GM10847 (cell line): Measurements from ENCODE around the gene TRANK1.

Experiments
- POLR2A ChIP-seq: IDR thresholded peaks from 2 replicates; pipeline ENCODE4 v1.6.1; 2011; ENCODE audit not compliant: insufficient read length; ENCODE audit errors: extremely low read depth

TRANK1 gene

DNA sequence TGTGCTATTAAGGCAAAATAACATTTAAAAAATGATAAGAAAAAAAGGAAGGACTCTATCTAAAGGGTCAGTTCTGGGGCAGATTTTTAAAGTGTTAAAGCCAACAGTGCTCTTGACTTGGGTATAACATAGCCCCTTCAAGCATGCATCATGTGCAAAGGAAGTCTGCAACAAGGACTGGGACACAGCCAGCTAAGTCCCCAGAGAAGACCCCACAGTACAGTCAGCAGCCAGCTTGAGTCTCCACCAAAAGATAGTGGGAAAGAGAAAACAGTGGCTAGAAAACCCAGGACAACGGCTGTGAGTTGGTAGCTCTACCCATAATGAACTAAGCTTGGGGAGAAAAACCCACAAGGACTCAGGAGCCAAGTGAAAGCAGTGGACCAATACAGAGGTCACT, 94.1 kb downstream of the TRANK1 start:
- TF ChIP-seq POLR2A: no peak

- TF ChIP-seq POLR2A: no peak
These were observed 98.4 kb downstream of the TRANK1 start for GRCh38 chr3:36846406-36846805.

DNA sequence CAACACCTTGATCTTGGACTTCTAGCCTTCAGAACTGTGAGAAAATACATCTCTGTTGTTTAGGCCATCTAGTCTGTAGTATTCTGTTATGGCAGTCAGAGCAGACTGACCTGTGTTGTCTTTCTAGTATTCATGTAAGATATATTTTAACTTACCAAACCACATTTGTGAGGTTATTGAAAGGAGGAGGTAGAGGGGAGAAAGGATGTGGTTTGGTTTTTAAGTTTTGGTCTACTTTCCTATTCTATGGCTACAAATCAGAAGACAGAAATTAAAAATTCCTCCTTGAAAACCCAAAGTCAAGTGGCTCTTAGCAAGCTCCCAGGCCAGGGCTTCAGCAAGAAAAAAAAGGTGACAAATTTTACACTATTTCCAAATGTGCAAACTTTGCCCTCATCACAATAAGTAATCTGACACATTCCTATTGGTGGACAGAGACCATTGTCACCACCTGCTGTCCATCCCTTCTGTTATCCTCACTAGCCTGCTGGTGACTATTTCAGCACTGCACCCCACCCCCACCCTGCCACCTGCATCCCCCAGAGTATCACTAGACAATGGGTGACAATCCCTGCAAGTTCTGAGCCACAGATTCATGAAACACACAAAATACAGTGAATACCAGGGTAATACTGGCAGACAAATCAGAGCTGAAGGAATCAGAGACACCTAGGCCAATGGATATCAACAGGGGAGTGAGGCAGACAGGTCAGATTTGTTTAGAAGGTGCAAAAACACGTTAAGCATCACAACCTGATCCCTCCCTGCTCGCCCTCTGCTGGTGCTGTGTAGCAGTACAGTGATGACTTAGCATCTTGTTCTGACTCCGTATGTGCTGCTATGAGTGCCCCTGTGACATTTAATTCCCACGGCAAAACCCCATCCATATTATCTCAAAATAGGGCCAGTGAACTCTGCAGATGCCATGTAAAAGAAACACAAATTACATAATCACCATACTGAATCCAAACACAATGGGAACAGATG, 101.5 kb downstream of the TRANK1 start:
- no peak for TF ChIP-seq POLR2A

DNA sequence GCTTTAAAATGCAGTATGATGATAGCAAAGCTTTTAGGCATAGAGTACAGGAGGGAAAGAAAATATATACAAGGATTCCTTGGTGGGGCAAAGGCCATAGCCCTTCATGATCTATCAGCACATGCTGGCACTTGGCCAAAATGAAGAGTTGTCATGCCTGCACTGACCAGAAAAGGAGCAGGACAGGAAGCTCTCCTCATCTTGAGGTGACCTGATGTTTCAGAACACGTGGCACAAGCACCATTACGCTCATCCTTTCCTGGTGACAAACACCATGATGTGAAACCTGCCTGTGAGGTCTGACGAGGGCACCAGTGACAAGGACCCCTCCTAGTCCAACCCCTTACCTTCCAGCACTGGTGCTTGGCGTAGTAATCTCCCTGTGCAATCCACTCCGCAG, 102.6 kb downstream of the TRANK1 start:
- TF ChIP-seq POLR2A: no peak

- TF ChIP-seq POLR2A: no peak
These were observed 104.4 kb downstream of the TRANK1 start for GRCh38 chr3:36840453-36840921.

GRCh38 chr3:36837089-36837488, 107.8 kb downstream of the TRANK1 start:
- no peak for TF ChIP-seq POLR2A

DNA sequence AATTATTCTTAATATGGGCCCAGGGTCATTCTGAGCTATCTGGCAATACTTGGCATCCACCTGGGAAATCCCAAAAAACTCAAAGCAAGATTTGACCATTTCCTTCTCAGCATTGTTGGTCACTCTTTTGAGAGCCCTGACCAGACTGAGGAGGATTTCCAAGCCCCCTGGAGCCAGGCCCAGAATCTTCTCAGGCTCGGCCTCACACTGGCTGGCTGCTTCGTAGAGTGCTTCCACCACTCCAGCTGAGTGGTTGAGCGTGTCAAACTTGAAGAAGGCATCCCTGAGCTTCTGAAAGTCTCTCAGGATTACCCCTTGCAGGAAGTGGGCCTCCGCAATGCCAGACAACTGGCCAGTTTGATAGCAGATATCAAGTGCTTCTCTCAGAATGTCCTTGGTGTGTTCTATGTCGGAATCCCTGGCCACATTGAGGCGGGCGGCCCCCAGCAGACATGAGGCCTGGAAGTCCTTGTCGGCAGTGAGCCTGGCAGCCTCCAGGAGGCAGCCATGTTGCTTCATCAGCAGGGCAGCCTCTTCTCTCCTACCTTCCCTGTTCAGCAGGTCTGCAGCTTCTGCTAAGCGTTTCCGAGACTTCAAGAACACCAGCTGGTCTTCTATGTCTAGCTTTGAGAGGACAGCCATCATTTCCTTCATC, 111.6 kb downstream of the TRANK1 start:
- no peak for TF ChIP-seq POLR2A

DNA sequence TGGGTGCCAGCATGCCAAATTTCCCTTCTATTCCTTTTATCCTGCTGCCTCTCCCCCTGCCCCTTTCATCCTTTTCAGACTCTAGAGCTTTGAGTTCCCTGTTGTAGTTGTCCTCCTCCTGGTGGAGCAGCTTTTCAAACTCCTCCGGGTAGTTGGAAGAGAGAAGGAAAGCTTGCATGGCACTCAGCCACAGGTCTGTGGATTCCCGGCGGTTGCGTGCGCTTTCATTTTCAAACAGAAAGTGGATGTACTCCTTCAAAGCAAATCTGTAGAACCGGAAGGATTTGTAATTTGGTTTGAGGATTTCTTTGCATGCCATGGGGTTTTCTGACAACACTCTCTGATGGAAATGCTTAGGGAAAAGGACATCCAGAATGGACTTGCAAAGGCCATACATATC, 112.4 kb downstream of the TRANK1 start:
- TF ChIP-seq POLR2A: no peak

DNA sequence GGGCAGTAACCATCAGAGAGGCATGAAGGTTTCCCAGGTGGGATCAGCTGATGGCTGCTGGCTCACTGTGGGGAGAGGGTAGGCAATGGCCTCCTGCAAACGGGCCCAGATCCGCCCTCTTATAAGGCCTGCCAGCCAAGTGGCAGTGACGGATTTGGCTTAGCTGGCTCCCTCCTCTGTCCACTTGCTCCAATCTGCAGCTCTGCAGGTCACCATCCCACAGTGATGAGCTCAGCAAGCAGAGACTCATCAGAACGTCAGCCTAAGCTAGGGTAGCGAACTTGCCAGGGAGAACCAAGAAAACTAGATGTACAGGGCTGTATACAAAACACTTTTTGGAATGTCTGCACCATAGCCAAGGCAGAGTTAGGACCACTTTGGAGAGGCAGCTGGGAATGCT, 117.7 kb downstream of the TRANK1 start:
- no peak for TF ChIP-seq POLR2A

GRCh38 chr3:36826240-36826639, 118.6 kb downstream of the TRANK1 start:
- no peak for TF ChIP-seq POLR2A

- TF ChIP-seq POLR2A: no peak
These were observed 120.4 kb downstream of the TRANK1 start for GRCh38 chr3:36824443-36824842.

DNA sequence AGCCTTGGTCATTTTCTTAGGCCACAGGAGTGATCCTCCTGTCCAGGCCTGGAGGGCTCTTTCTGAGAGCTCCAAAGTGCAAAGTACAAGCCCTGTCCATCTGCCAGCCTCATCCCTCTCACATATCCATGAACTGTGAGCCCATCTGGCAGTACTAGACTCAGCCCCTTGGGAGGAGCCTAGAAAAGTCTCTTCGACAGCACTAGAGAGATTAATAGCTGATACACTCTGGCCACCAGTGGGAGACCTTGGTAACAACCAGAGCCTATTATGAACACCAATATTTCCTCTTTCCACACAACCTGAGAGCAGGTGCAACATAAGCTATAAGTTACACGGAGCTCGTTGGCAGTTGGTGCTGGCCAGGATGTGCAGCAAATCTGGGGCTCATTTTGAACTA, 121.0 kb downstream of the TRANK1 start:
- no peak for TF ChIP-seq POLR2A

DNA sequence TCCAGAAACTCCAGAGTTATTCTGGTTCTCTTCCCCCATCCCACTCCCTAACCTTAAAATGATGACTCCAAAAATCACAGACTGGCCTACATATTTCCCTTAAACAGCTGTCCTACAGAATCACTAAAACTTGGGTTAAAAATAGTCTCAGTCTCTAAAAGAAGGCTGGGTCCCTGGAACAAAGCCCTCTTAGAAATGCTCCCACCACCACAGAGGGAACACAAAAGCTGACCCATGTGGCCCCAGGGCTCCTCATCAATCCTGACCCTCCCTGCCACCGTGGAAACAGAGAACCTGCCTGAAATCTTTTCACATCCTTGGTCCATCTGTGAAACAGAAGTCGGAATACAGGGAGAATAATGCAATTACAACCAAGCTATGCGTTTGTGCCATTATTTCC, 124.8 kb downstream of the TRANK1 start:
- no peak for TF ChIP-seq POLR2A

DNA sequence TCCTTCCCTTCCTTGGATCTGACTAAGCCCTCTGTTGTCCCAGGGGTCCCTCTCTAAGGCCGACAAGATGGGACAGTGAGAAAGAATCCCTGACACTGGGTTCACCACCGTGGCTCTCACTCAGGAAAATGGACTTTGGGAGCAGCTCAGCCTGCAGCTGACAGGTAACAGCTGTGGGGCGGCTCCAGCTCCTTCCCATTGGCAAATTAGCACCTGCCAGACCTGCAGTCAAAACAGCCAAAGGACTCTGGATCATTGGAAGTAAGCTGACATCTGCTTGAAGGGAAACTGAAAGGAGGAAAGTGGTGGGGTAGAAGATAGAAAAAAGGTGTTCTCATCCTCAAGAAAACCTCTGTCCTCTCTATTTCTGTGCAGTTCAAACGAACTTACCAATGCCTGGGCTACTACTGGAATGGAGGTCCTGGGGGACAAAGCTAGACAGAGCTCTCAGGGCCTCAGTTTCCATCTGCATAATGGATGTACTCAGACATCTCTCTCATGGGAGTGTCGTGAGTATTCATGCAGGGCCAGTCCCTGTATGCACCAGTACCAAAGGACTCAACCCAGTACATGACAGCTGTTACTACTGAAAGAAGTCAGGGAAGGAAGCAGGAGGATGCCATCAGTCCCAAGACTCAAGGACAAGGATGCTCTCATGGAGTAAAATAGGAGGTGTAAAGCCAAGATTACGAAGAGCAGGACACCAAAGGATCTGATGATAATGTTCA, 126.9 kb downstream of the TRANK1 start:
- TF ChIP-seq POLR2A: no peak

GRCh38 chr3:36815375-36815774, 129.5 kb downstream of the TRANK1 start:
- no peak for TF ChIP-seq POLR2A

DNA sequence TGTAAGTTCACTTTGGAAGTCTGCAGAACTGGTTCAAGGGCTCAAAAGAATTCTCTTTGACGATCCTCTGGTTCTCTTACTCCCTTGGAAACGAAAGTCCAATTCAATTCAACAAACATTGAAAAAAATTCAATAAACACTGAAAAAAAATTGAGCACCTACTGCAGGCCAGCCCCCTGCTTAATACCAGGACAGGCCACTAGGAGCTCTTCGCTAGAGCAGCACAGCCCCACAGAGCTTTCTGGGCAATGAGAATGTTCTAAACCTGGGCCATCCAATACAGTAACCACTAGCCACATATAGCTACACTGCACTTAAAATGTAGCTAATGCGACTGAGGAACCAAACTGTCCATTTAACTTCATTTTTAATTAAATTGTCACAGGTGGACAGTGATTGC, 130.1 kb downstream of the TRANK1 start:
- TF ChIP-seq POLR2A: no peak

- TF ChIP-seq POLR2A: no peak
These were observed 130.7 kb downstream of the TRANK1 start for GRCh38 chr3:36814066-36814717.
